ENCODE measurements around the gene NUP58.
"Not testable (repeated sequence)": the region's sequence is repeated elsewhere in the genome, so short reads cannot be mapped to it uniquely, and the experiment has no call there.

NUP58 gene

GRCh38 chr13:25306671-25307464 lies 5.4 kb downstream of the NUP58 start:
- Histone ChIP-seq H3K9me2 (replicated peaks; ENCODE audit: control insufficient read depth, low read length) (no peaks in the 10 kb centered on the region), H3K27ac (ENCODE audit: low read depth, low read length) (no peak overlapping the region), H3K4me2 (ENCODE audit: low read length) (no peak overlapping the region), H3K79me2 (ENCODE audit: control insufficient read depth, low read length) (peaks cover 88% of the 10 kb centered on the region), H3K36me3 (ENCODE audit: control insufficient read depth, low read length) (peaks cover 93% of the 10 kb centered on the region), H3K27me3 (ENCODE audit: control insufficient read depth, low read length) (no peaks in the 10 kb centered on the region), H3F3A (ENCODE audit: control insufficient read depth, insufficient read depth) (0 out of 2 replicates have a peak, but pooled peaks cover 7% of the 10 kb centered on the region), H3K9me3 (ENCODE audit: control insufficient read depth, insufficient read depth, low read length) (no peaks in the 10 kb centered on the region), H3K4me1 (ENCODE audit: control insufficient read depth, low read length) (peaks cover 16% of the 10 kb centered on the region), H4K20me1 (ENCODE audit: control insufficient read depth, insufficient read depth, low read depth, low read length) (peaks cover 19% of the 10 kb centered on the region), H3K4me3 (ENCODE audit: low read length) (no peak overlapping the region)
- no peak for TF ChIP-seq CTCF (IDR thresholded peaks at IDR 0.05; ENCODE audit: low read depth, low read length, poor library complexity, severe bottlenecking)
- TF ChIP-seq EZH2phosphoT487 (IDR thresholded peaks at IDR 0.05; ENCODE audit: borderline replicate concordance, low read length): no peak

GRCh38 chr13:25310891-25311290 lies 9.5 kb downstream of the NUP58 start:
- Histone ChIP-seq H3K27ac (ENCODE audit: low read depth, low read length) (no peak overlapping the region), H3K9me2 (replicated peaks; ENCODE audit: control insufficient read depth, low read length) (no peaks in the 10 kb centered on the region), H3K27me3 (ENCODE audit: control insufficient read depth, low read length) (no peaks in the 10 kb centered on the region), H3K4me2 (ENCODE audit: low read length) (no peak overlapping the region), H3K79me2 (ENCODE audit: control insufficient read depth, low read length) (peaks cover 59% of the 10 kb centered on the region), H3K4me1 (ENCODE audit: control insufficient read depth, low read length) (no peaks in the 10 kb centered on the region), H3K9me3 (ENCODE audit: control insufficient read depth, insufficient read depth, low read length) (no peaks in the 10 kb centered on the region), H3F3A (ENCODE audit: control insufficient read depth, insufficient read depth) (0 out of 2 replicates have a peak, but pooled peaks cover 11% of the 10 kb centered on the region), H4K20me1 (ENCODE audit: control insufficient read depth, insufficient read depth, low read depth, low read length) (peaks cover under 1% of the 10 kb centered on the region; the same call in 1 of the 2 replicates), H3K4me3 (ENCODE audit: low read length) (no peak overlapping the region), H3K36me3 (ENCODE audit: control insufficient read depth, low read length) (peaks cover 93% of the 10 kb centered on the region)
- TF ChIP-seq CTCF (IDR thresholded peaks at IDR 0.05; ENCODE audit: low read depth, low read length, poor library complexity, severe bottlenecking) (no peak), EZH2phosphoT487 (IDR thresholded peaks at IDR 0.05; ENCODE audit: borderline replicate concordance, low read length) (no peak)

- H3K4me3 ChIP-seq (ENCODE audit: low read length); H3K9me3 ChIP-seq (ENCODE audit: control insufficient read depth, insufficient read depth, low read length); H4K20me1 ChIP-seq (ENCODE audit: control insufficient read depth, insufficient read depth, low read depth, low read length); H3K27me3 ChIP-seq (ENCODE audit: control insufficient read depth, low read length); H3K4me1 ChIP-seq (ENCODE audit: control insufficient read depth, low read length); H3K9me2 ChIP-seq (replicated peaks; ENCODE audit: control insufficient read depth, low read length); H3K27ac ChIP-seq (ENCODE audit: low read depth, low read length); H3F3A ChIP-seq (ENCODE audit: control insufficient read depth, insufficient read depth); H3K4me2 ChIP-seq (ENCODE audit: low read length): not testable (repeated sequence)
- H3K36me3 ChIP-seq (ENCODE audit: control insufficient read depth, low read length): peaks cover 96% of the 10 kb centered on the region
- H3K79me2 ChIP-seq (ENCODE audit: control insufficient read depth, low read length): peaks cover 17% of the 10 kb centered on the region
Observed at GRCh38 chr13:25318946-25319345, 17.5 kb downstream of the NUP58 start.

GRCh38 chr13:25319771-25320170 lies 18.3 kb downstream of the NUP58 start:
- Histone ChIP-seq H4K20me1 (ENCODE audit: control insufficient read depth, insufficient read depth, low read depth, low read length) (no peaks in the 10 kb centered on the region), H3K27me3 (ENCODE audit: control insufficient read depth, low read length) (no peaks in the 10 kb centered on the region), H3K4me1 (ENCODE audit: control insufficient read depth, low read length) (no peaks in the 10 kb centered on the region), H3K9me3 (ENCODE audit: control insufficient read depth, insufficient read depth, low read length) (no peaks in the 10 kb centered on the region), H3K4me2 (ENCODE audit: low read length) (no peak overlapping the region), H3F3A (ENCODE audit: control insufficient read depth, insufficient read depth) (no peaks in the 10 kb centered on the region; the same call in none of the 2 replicates), H3K27ac (ENCODE audit: low read depth, low read length) (no peak overlapping the region), H3K9me2 (replicated peaks; ENCODE audit: control insufficient read depth, low read length) (no peaks in the 10 kb centered on the region), H3K79me2 (ENCODE audit: control insufficient read depth, low read length) (peaks cover 17% of the 10 kb centered on the region), H3K36me3 (ENCODE audit: control insufficient read depth, low read length) (peaks cover 96% of the 10 kb centered on the region), H3K4me3 (ENCODE audit: low read length) (no peak overlapping the region)
- no peak for TF ChIP-seq CTCF (IDR thresholded peaks at IDR 0.05; ENCODE audit: low read depth, low read length, poor library complexity, severe bottlenecking)
- no peak for TF ChIP-seq EZH2phosphoT487 (IDR thresholded peaks at IDR 0.05; ENCODE audit: borderline replicate concordance, low read length)

Data from DOHH2 (cell line).